Heart left ventricle (tissue), 16 donors: ENCODE measurements around the gene LEMD1. TPM values are rescaled to one million over a fixed set of nuclear protein-coding genes. Genes with fewer than 3 reads are reported as not detected.

Experiments
- ATAC-seq, 4 donors: fragments of 200-7000 bp; cut with Tn5 transposase; one replicate each; pipeline ENCODE4 v1.9.1; 2020 to 2022; ENCODE audit warnings: moderate library complexity in 4 of 4, mild to moderate bottlenecking in 3 of 4, moderate number of reproducible peaks in 1 of 4
- DNase-seq, 5 donors: peaks; one replicate each; pipeline ENCODE4 v3.0.0-alpha.2; 2020
- H3K27ac ChIP-seq, 12 donors: fragments of 200-600 bp; sonication (generic) in 4 of 12; one replicate each; pipeline versions ENCODE4 v1.5.0 to v1.8.0; 2016 to 2022; ENCODE audit warnings: mild to moderate bottlenecking in 2 of 12
- H3K27me3 ChIP-seq, 9 donors: fragments of 200-600 bp; sonication (generic) in 2 of 9; one replicate each; pipeline versions ENCODE4 v1.5.1 to v1.8.0; 2016 to 2022; ENCODE audit warnings: mild to moderate bottlenecking in 3 of 9
- H3K36me3 ChIP-seq, 9 donors: fragments of 200-600 bp; sonication (generic) in 2 of 9; one replicate each; pipeline versions ENCODE4 v1.5.0 to v1.8.0; 2018 to 2022; ENCODE audit warnings: mild to moderate bottlenecking in 2 of 9
- H3K4me1 ChIP-seq, 12 donors: fragments of 200-600 bp; sonication (generic) in 4 of 12; one replicate each; pipeline versions ENCODE4 v1.5.0 to v1.8.0; 2016 to 2022; ENCODE audit warnings: mild to moderate bottlenecking in 3 of 12
- H3K4me3 ChIP-seq, 12 donors: fragments of 200-600 bp; sonication (generic) in 4 of 12; one replicate each; pipeline versions ENCODE4 v1.5.0 to v1.8.0; 2017 to 2022; ENCODE audit warnings: mild to moderate bottlenecking in 9 of 12, moderate library complexity in 4 of 12
- H3K9me3 ChIP-seq, 12 donors: fragments of 200-600 bp; sonication (generic) in 4 of 12; one replicate each; pipeline versions ENCODE4 v1.5.0 to v1.8.0; 2016 to 2022; ENCODE audit warnings: mild to moderate bottlenecking in 1 of 12
- CTCF ChIP-seq, 12 donors: fragments of 200-600 bp; sonication (generic) in 4 of 12; IDR thresholded peaks; one replicate each; pipeline versions ENCODE4 v1.5.0 to v1.8.0; 2018 to 2022; ENCODE audit warnings: antibody characterized with exemption in 12 of 12, mild to moderate bottlenecking in 5 of 12
- POLR2A ChIP-seq, 2 donors: fragments of 450-650 bp; IDR thresholded peaks; one replicate each; pipeline ENCODE4 v1.6.1; 2017; ENCODE audit warnings: antibody characterized with exemption in 2 of 2, mild to moderate bottlenecking in 2 of 2, moderate library complexity in 2 of 2
- WGBS, 4 donors: extraction: QIAGEN DNeasy Blood & Tissue Kit in 2 of 4; methylation state at CpG; one replicate each; pipeline versions ENCODE4 v1.1.5 to v1.1.7; 2013 to 2018; 5-methylcytosine and 5-hydroxymethylcytosine counted together
- intact Hi-C, 10 donors: fragments of 100-400 bp; cut with DNase I; formaldehyde crosslinking; loops; one replicate each; pipeline versions ENCODE4 v1.11.1 to v1.14.2; 2022
- polyA plus RNA-seq, 2 donors: library from polyadenylated mRNA; stranded (reverse); fragments of 200-250 nt; gene quantifications; one replicate each; pipeline ENCODE4 v1.2.3, GENCODE V29; 2013
- total RNA-seq, 9 donors: library from RNA; depleted of rRNA in 2 of 9; stranded (reverse); fragments of >200 nt in 2 of 9; fragmentation: NEBNext Ultra II Directional in 3 of 9; extraction: Animal tissue kit (Norgen Biotek cat#: 25700) in 3 of 9; gene quantifications; one replicate each; pipeline versions ENCODE4 v1.1.0 to v1.2.4, GENCODE V29; 2016 to 2023
- donor health status: ischemic (EF 13 %, LVEDD 7.1; RV severe dilation, severe dysfunction).
- donor health status: healthy with polysubstance abuse.
- donor health status: DM: no; HTN: yes; CAD: no.
- donor health status: DM: no; HTN: no; CAD: no.
- donor health status: ischemic (EF 25% LVEDD 6.9; RV normal size, moderate dysfunction).
- donor health status: ischemic (EF 25% LVEDD 5.7; RV mildly dilated, moderate dysfunction).
- donor health status: healthy.
- donor health status: DM: yes; HTN: yes; CAD: no.
- donor health status: ischemic (EF 35%, LVEDD 5.7; RV mildly dilated, moderate dysfunction).
- donor health status: nonischemic (EF 11% LVEDD 7.7; RV severe dilation, severe dysfunction).
- donor health status: DM: yes; HTN: yes; CAD: no.
- donor health status: PGD.
- donor health status: ischemic (EF 29% LVEDD 5.4; RV normal size, mild dysfunction).
- donor health status: nonischemic (EF 23%, LVEDD 6.1; RV moderate dilation, normal function).

Gene LEMD1
- total and polyA plus RNA-seq, 11 donors = 2.5 TPM; not detected in 10

GRCh38 chr1:205455581-205456382 is 33.9 kb upstream of the LEMD1 start, which contains the start of gene BLACAT1:
TSS of gene BLACAT1 (minus strand) at chr1:205456045.
- peaks cover 3 to 20% (median 12%) of the 10 kb centered on the region in 12 donors for H3K4me1 ChIP-seq
- no peaks in the 10 kb centered on the region for H3K36me3 ChIP-seq
- TF ChIP-seq POLR2A (IDR thresholded peaks at IDR 0.05) = no peak
- TF ChIP-seq CTCF (IDR thresholded peaks at IDR 0.05) = no peak
- no peaks in the 10 kb centered on the region for H3K9me3 ChIP-seq
- ATAC-seq (no peak), DNase-seq (no peak)
- H3K27ac ChIP-seq = no peak within 1 kb of the TSS
- H3K27me3 ChIP-seq = peaks cover 37 to 93% (median 75%) of the 10 kb centered on the region in 9 donors
- intact Hi-C loops = no loop called here
- H3K4me3 ChIP-seq = peak within 1 kb of the TSS in 4 of 12 donors; percentile 12 to 31 (median 22)
- 3 to 4% (median 3%) methylated on average over 53 of the region's 53 CpGs for WGBS, 4 donors

- 3 to 25% (median 16%) methylated on average over 5 to 6 of the region's 6 CpGs for whole genome bisulfite sequencing, 4 donors
- intact Hi-C loops = no loop called here
- peaks cover 37 to 93% (median 75%) of the 10 kb centered on the region in 9 donors for H3K27me3 ChIP-seq
These were observed 33.1 kb upstream of the LEMD1 start for GRCh38 chr1:205454903-205455335.

GRCh38 chr1:205453466-205453865 is 31.6 kb upstream of the LEMD1 start:
- WGBS, 4 donors = 18 to 47% (median 29%) methylated on average over 3 of the region's 3 CpGs
- no peaks in the 10 kb centered on the region for H3K36me3 ChIP-seq
- peaks cover 3 to 32% (median 12%) of the 10 kb centered on the region in 12 donors for H3K4me1 ChIP-seq
- H3K27ac ChIP-seq = no peak overlapping the region
- ATAC-seq (no peak), DNase-seq (no peak)
- TF ChIP-seq CTCF (IDR thresholded peaks at IDR 0.05) (no peak), POLR2A (IDR thresholded peaks at IDR 0.05) (no peak)
- no peak overlapping the region for H3K4me3 ChIP-seq
- peaks cover 37 to 88% (median 72%) of the 10 kb centered on the region in 9 donors for H3K27me3 ChIP-seq
- H3K9me3 ChIP-seq = no peaks in the 10 kb centered on the region
- intact Hi-C loops = no loop called here

More at GRCh38 chr1:205454903-205455335, 33.1 kb upstream of the LEMD1 start:
- TF ChIP-seq CTCF (IDR thresholded peaks at IDR 0.05) (peak in 1 of 12 donors; percentile 8), POLR2A (IDR thresholded peaks at IDR 0.05) (no peak)
- no peaks in the 10 kb centered on the region for H3K36me3 ChIP-seq
- DNase-seq (no peak), ATAC-seq (no peak)
- no peaks in the 10 kb centered on the region for H3K9me3 ChIP-seq
- H3K4me1 ChIP-seq = peaks cover 3 to 26% (median 12%) of the 10 kb centered on the region in 12 donors
- H3K4me3 ChIP-seq = no peak overlapping the region
- no peak overlapping the region for H3K27ac ChIP-seq

- intact Hi-C loops = no loop called here
- TF ChIP-seq POLR2A (IDR thresholded peaks at IDR 0.05) = no peak
- TF ChIP-seq CTCF (IDR thresholded peaks at IDR 0.05) = no peak
- WGBS, 4 donors = 57 to 78% (median 63%) methylated on average over 1 to 5 of the region's 5 CpGs
- no peak for ATAC-seq
- peaks cover 3 to 34% (median 14%) of the 10 kb centered on the region in 12 donors for H3K4me1 ChIP-seq
- H3K9me3 ChIP-seq = no peaks in the 10 kb centered on the region
- DNase-seq = no peak
- no peak overlapping the region for H3K4me3 ChIP-seq
- no peaks in the 10 kb centered on the region for H3K36me3 ChIP-seq
- H3K27ac ChIP-seq = no peak overlapping the region
- H3K27me3 ChIP-seq = peaks cover 33 to 83% (median 67%) of the 10 kb centered on the region in 9 donors
These were observed 31.1 kb upstream of the LEMD1 start for GRCh38 chr1:205452933-205453332.
